Type B pancreatic cell (in vitro differentiated cells): Measurements from ENCODE around the gene POLR3K. TPM values are rescaled to one million over a fixed set of nuclear protein-coding genes. Genes with fewer than 3 reads are reported as not detected.

Source experiments
- DNase-seq: peaks from one replicate; pipeline ENCODE4 v3.0.0; 2021; ENCODE audit warnings: mixed read lengths; ENCODE audit not compliant: unreplicated experiment; ENCODE audit errors: extremely low spot score
- H3K27ac Mint-ChIP-seq: 2 replicates; pipeline ENCODE4 v1.8.0; 2021; ENCODE audit warnings: mild to moderate bottlenecking, mixed read lengths
- H3K27me3 Mint-ChIP-seq: 2 replicates; pipeline ENCODE4 v1.8.0; 2021; ENCODE audit warnings: mixed read lengths
- H3K36me3 Mint-ChIP-seq: 2 replicates; pipeline ENCODE4 v1.8.0; 2021; ENCODE audit warnings: mixed read lengths
- H3K4me1 Mint-ChIP-seq: one replicate; pipeline ENCODE4 v1.8.0; 2021; ENCODE audit warnings: mixed read lengths; ENCODE audit not compliant: unreplicated experiment
- H3K4me3 Mint-ChIP-seq: 2 replicates; pipeline ENCODE4 v1.8.0; 2021; ENCODE audit warnings: mild to moderate bottlenecking, mixed read lengths
- H3K9me3 Mint-ChIP-seq: 2 replicates; pipeline ENCODE4 v1.8.0; 2021; ENCODE audit warnings: mixed read lengths
- total RNA-seq: library from RNA; stranded (reverse); gene quantifications from 2 replicates; pipeline ENCODE4 v1.2.1, GENCODE V29; 2021; ENCODE audit warnings: low replicate concordance
- TF ChIP-seq, protein P1 (sequence below): fragments of 200-600 bp; sonication (generic); conservative IDR thresholded peaks from 2 replicates; pipeline ENCODE4 v1.5.0; 2021; ENCODE audit warnings: antibody characterized with exemption, mild to moderate bottlenecking

Gene POLR3K
- total RNA-seq, 1 donor from 2014 or later = 17.6 TPM

DNA sequence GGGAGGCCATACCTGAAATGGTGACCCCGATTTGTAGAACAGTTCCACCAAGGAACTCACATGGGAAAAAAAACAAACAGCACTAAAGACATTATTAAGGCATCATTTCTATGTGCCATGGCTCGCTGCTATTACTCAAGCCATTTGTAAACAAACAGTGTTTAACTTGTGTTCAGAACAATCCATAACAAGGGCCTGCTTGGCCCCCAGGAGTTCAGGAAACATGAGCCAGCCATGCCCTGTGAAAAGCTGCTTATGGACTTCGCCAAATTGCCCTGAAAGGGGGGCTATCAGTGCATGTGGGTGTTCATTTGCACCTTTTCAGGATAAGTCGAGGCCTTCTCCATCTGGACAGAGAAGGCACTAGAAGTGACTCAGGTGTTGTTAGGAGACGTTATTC is 8.0 kb downstream of the POLR3K start:
- peaks cover 33% of the 10 kb centered on the region for H3K36me3 Mint-ChIP-seq
- H3K27me3 Mint-ChIP-seq = no peaks in the 10 kb centered on the region
- H3K9me3 Mint-ChIP-seq = no peaks in the 10 kb centered on the region

DNA sequence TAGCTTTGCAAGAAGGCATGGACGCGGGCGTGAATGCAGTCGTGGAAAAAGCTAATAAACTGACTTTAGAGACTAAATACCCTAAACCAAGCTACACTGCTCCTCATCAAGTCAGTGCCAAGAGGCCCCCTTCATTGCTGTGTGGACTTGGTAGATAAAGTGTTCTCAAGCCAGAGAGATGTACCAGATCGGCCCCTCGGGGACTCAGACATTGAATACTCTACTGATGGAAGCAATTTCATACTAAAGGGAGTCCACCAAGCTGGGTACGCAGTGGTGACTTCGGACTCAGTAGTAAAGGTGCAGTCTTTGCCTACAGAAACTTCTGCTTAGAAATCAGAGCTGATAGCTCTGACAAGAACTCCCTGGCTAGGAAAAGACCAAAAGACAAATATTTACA is 8.8 kb downstream of the POLR3K start:
- H3K27me3 Mint-ChIP-seq = no peaks in the 10 kb centered on the region
- H3K9me3 Mint-ChIP-seq = no peaks in the 10 kb centered on the region
- TF ChIP-seq, protein P1, sequence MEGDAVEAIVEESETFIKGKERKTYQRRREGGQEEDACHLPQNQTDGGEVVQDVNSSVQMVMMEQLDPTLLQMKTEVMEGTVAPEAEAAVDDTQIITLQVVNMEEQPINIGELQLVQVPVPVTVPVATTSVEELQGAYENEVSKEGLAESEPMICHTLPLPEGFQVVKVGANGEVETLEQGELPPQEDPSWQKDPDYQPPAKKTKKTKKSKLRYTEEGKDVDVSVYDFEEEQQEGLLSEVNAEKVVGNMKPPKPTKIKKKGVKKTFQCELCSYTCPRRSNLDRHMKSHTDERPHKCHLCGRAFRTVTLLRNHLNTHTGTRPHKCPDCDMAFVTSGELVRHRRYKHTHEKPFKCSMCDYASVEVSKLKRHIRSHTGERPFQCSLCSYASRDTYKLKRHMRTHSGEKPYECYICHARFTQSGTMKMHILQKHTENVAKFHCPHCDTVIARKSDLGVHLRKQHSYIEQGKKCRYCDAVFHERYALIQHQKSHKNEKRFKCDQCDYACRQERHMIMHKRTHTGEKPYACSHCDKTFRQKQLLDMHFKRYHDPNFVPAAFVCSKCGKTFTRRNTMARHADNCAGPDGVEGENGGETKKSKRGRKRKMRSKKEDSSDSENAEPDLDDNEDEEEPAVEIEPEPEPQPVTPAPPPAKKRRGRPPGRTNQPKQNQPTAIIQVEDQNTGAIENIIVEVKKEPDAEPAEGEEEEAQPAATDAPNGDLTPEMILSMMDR = no peak
- H3K27ac Mint-ChIP-seq = no peak overlapping the region
- no peak for DNase-seq
- no peaks in the 10 kb centered on the region for H3K4me1 Mint-ChIP-seq
- peaks cover 28% of the 10 kb centered on the region for H3K36me3 Mint-ChIP-seq
- no peak overlapping the region for H3K4me3 Mint-ChIP-seq

More for the DNA sequence above, 8.0 kb downstream of the POLR3K start:
- Mint-ChIP-seq H3K4me3 (no peak overlapping the region), H3K27ac (no peak overlapping the region), H3K4me1 (no peaks in the 10 kb centered on the region)
- TF ChIP-seq, protein P1 = no peak
- DNase-seq = no peak

DNA sequence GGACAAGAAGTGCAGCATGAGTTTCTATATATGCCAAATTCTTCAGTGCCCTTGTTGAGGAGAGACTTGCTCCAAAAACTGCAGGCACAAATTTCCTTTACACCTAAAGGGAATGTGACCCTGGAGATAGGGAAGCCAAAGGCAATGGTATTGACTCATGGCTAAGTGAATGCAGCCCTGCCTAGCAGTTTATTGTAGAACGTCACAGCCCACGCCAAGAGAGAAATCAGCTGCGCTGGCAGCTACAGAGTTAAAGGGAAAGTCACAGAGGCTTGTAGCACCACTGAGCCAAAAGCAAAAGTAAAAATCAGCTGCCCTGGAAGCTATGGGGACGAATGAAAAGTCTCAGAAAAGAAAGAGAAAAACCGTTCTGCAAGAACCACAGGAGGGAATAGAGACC is 10.1 kb downstream of the POLR3K start:
- Mint-ChIP-seq H3K36me3 (peaks cover 28% of the 10 kb centered on the region), H3K27me3 (no peaks in the 10 kb centered on the region)

DNA sequence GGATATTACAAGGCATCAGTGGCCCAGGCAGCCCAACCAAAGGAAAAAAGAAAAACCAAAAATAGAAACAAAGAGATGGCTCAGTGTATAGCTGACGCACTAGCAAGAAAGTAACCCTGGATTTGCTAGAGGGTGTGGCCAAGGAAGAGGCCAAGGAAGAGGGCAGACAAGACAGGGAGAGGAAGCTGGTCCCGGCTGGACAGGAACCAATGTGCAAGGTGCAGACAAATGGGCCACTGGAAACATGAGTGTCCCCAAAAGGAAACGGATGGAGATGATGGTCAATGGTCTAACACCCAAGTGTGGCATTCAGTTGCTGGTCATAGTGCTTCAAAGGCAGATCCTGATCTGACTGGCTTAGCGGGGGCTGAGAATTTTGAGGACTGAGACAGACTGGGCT is 10.7 kb downstream of the POLR3K start:
- Mint-ChIP-seq H3K9me3 (no peaks in the 10 kb centered on the region), H3K4me1 (no peaks in the 10 kb centered on the region), H3K27ac (no peak overlapping the region), H3K27me3 (no peaks in the 10 kb centered on the region), H3K4me3 (no peak overlapping the region), H3K36me3 (peaks cover 25% of the 10 kb centered on the region)
- TF ChIP-seq, protein P1 = no peak
- DNase-seq = no peak

More for the DNA sequence above, 10.1 kb downstream of the POLR3K start:
- Mint-ChIP-seq H3K27ac (no peak overlapping the region), H3K4me3 (no peak overlapping the region), H3K4me1 (no peaks in the 10 kb centered on the region), H3K9me3 (no peaks in the 10 kb centered on the region)
- DNase-seq = no peak
- TF ChIP-seq, protein P1 = no peak

DNA sequence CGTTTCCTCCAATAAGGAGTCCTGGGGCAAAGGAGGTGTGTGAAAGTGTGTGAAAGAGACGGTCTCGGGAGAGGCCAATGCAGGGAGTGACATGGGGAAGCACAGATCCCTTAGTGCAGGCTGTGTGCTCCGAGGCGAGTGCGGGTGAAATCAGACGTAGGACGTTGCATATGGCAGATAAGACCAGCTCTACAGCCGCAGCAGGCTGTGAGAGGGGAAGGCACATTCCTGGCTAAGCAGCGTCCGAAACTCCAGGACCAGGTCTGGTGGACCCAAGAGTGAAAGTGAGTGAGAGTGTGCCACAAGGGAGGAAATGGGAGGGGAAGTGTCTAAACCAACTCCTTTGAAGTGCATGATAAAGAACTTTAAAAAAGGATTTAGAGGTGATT is 11.3 kb downstream of the POLR3K start:
- TF ChIP-seq, protein P1 = no peak
- H3K9me3 Mint-ChIP-seq = no peaks in the 10 kb centered on the region
- no peaks in the 10 kb centered on the region for H3K27me3 Mint-ChIP-seq
- H3K4me1 Mint-ChIP-seq = no peaks in the 10 kb centered on the region
- H3K36me3 Mint-ChIP-seq = peaks cover 22% of the 10 kb centered on the region
- DNase-seq = no peak
- H3K4me3 Mint-ChIP-seq = no peak overlapping the region
- H3K27ac Mint-ChIP-seq = no peak overlapping the region
